Body of pancreas (tissue), 4 donors: Measurements from ENCODE around the gene TLX2. TPM values are rescaled to one million over a fixed set of nuclear protein-coding genes. Genes with fewer than 3 reads are reported as not detected.

Experiments
- ATAC-seq: fragments of 150-250 bp; one replicate; pipeline ENCODE4 v1.9.1; 2016
- DNase-seq, 4 donors: peaks; one replicate each; pipeline ENCODE4 v3.0.0-alpha.2; 2019
- H3K27ac ChIP-seq, 4 donors: fragments of 200-600 bp; sonication (generic); 1 replicate in 3 of 4; 2 replicates in 1 of 4; pipeline versions ENCODE4 v1.5.1 to v1.6.1; 2016 to 2019; ENCODE audit warnings: mild to moderate bottlenecking in 1 of 4, mixed read lengths in 1 of 4, moderate library complexity in 1 of 4
- H3K27me3 ChIP-seq, 2 donors: fragments of 200-600 bp; sonication (generic); one replicate each; pipeline ENCODE4 v1.6.0; 2016; ENCODE audit warnings: mild to moderate bottlenecking in 1 of 2
- H3K36me3 ChIP-seq, 2 donors: fragments of 200-600 bp; sonication (generic); replicated peaks in 1 of 2; 2 replicates each; pipeline ENCODE4 v1.5.1; 2016; ENCODE audit warnings: low read depth in 2 of 2; ENCODE audit not compliant: insufficient read depth in 1 of 2
- H3K4me1 ChIP-seq: fragments of 200-600 bp; sonication (generic); one replicate; pipeline ENCODE4 v1.6.0; 2016
- H3K4me3 ChIP-seq, 2 donors: fragments of 200-600 bp; sonication (generic); 1 replicate in 1 of 2; 2 replicates in 1 of 2; pipeline ENCODE4 v1.5.1; 2016 to 2019
- H3K9me3 ChIP-seq, 3 donors: fragments of 200-600 bp; sonication (generic); 1 replicate in 2 of 3; 2 replicates in 1 of 3; pipeline ENCODE4 v1.5.1; 2016
- CTCF ChIP-seq, 7 experiments: fragments of 450-650 bp in 4 of 7; fragments of 200-600 bp in 3 of 7; sonication (generic) in 3 of 7; IDR thresholded peaks; one replicate each; pipeline ENCODE4 v1.5.1; 2016 to 2019; ENCODE audit warnings: antibody characterized with exemption in 7 of 7
- POLR2A ChIP-seq, 3 donors: fragments of 450-650 bp; IDR thresholded peaks; one replicate each; pipeline ENCODE4 v1.6.1; 2016; ENCODE audit warnings: antibody characterized with exemption in 3 of 3, mild to moderate bottlenecking in 2 of 3
- WGBS, 2 donors: methylation state at CpG; one replicate each; pipeline ENCODE4 v1.1.5; 2017; 5-methylcytosine and 5-hydroxymethylcytosine counted together
- intact Hi-C: fragments of 100-400 bp; cut with DNase I; formaldehyde crosslinking; loops from one replicate; pipeline ENCODE4 v1.15.1; 2023
- total RNA-seq, 2 donors: library from RNA; depleted of rRNA; stranded (reverse); fragments of >200 nt; gene quantifications; one replicate each; pipeline ENCODE4 v1.1.0, GENCODE V29; 2016

Gene TLX2
- total RNA-seq, 2 donors from 2014 or later = not detected

- WGBS, 2 donors = 9 to 25% methylated on average over 14 to 37 of the region's 38 CpGs
- no peaks in the 10 kb centered on the region for H3K9me3 ChIP-seq
- intact Hi-C loops = no loop called here
- peak overlapping the region; percentile 53 to 65 for H3K4me3 ChIP-seq
- DNase-seq (peak in 1 of 4 donors; percentile 35), ATAC-seq (peak; percentile 7)
- H3K27ac ChIP-seq = peak overlapping the region; percentile 96 to 99 (median 98)
- TF ChIP-seq CTCF (IDR thresholded peaks at IDR 0.05) = no peak
- no peak for TF ChIP-seq POLR2A (IDR thresholded peaks at IDR 0.05)
- no peaks in the 10 kb centered on the region for H3K36me3 ChIP-seq
- peaks cover 0 to 14% of the 10 kb centered on the region in 2 donors for H3K27me3 ChIP-seq
- H3K4me1 ChIP-seq = peaks cover 43% of the 10 kb centered on the region
Measured at GRCh38 chr2:74507926-74508520, 6.2 kb upstream of the TLX2 start.

- H3K4me3 ChIP-seq = no peak overlapping the region
- DNase-seq (no peak), ATAC-seq (no peak)
- WGBS, 2 donors = 71 to 72% methylated on average over 4 of the region's 4 CpGs
- TF ChIP-seq CTCF (IDR thresholded peaks at IDR 0.05) (no peak), POLR2A (IDR thresholded peaks at IDR 0.05) (no peak)
- intact Hi-C loops = no loop called here
- peaks cover 46% of the 10 kb centered on the region for H3K4me1 ChIP-seq
- H3K36me3 ChIP-seq = no peaks in the 10 kb centered on the region
- H3K27me3 ChIP-seq = peaks cover 0 to 36% of the 10 kb centered on the region in 2 donors
- no peak overlapping the region for H3K27ac ChIP-seq
- no peaks in the 10 kb centered on the region for H3K9me3 ChIP-seq
Measured at GRCh38 chr2:74510272-74510671, 4.0 kb upstream of the TLX2 start.

DNA sequence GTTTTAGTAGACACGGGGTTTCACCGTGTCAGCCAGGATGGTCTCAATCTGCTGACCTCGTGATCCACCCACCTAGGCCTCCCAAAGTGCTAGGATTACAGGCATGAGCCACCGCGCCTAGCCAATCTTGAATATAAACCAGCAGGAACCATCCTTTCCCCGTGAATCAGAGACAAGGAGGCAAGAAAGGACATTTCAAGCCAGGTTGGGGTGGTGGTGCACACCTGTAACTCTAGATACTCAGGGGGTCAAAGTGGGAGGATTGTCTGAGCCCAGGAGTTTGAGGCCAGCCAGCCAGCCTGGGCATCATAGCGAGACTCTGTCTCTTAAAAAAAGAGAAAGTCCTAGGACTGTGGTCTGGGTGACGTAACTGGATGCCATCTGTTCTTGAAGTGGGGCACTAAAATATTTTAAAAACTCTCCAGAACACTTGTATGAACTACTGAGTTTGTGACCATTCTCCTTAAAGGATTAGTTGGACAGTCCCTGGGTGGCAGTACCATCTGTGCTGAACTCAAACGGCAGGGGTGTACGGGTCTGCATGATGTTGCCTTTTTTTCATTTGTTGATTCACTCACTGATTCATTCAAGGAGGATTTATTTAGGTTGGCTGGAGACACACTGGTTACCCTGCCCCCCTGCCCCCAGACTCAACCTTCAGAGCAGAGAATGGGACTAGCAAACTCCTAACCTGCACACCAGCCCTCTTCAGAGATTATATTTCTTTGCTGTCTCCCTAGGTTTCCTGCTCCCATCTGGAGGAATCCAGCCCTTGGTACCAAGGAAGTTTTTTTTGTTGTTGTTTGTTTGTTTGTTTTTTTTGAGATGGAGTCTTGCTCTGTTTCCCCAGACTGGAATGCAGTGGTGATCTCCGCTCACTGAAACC, 2.9 kb upstream of the TLX2 start:
- ATAC-seq (no peak), DNase-seq (no peak)
- Histone ChIP-seq H3K36me3 (no peaks in the 10 kb centered on the region), H3K4me1 (peaks cover 46% of the 10 kb centered on the region), H3K27me3 (peaks cover 0 to 47% of the 10 kb centered on the region in 2 donors), H3K4me3 (no peak overlapping the region), H3K27ac (no peak overlapping the region), H3K9me3 (no peaks in the 10 kb centered on the region)
- no peak for TF ChIP-seq POLR2A (IDR thresholded peaks at IDR 0.05)
- TF ChIP-seq CTCF (IDR thresholded peaks at IDR 0.05) = no peak
- WGBS, 2 donors = 28 to 37% methylated on average over 8 to 11 of the region's 11 CpGs
- intact Hi-C loops = no loop called here

GRCh38 chr2:74512744-74513604, 1.3 kb upstream of the TLX2 start:
- no peak for ATAC-seq
- intact Hi-C loops = no loop called here
- WGBS, 2 donors = 8 to 11% methylated on average over 16 to 32 of the region's 36 CpGs
- Histone ChIP-seq H3K27me3 (peaks cover 0 to 62% of the 10 kb centered on the region in 2 donors), H3K4me3 (no peak overlapping the region), H3K27ac (no peak overlapping the region), H3K36me3 (no peaks in the 10 kb centered on the region), H3K9me3 (no peaks in the 10 kb centered on the region), H3K4me1 (peaks cover 44% of the 10 kb centered on the region)
- DNase-seq = no peak
- TF ChIP-seq CTCF (IDR thresholded peaks at IDR 0.05) (no peak), POLR2A (IDR thresholded peaks at IDR 0.05) (no peak)
